Activated B cell treated with CpG ODN at 0.5 μM for 24 hours (primary cell): ENCODE data around the gene FAM210A. TPM values are rescaled to one million over a fixed set of nuclear protein-coding genes. Genes with fewer than 3 reads are reported as not detected.
"Not testable (repeated sequence)": the region's sequence is repeated elsewhere in the genome, so short reads cannot be mapped to it uniquely, and the experiment has no call there.

Experiments used
- ATAC-seq: fragments of 200-7000 bp; cut with Tn5 transposase; one replicate; pipeline ENCODE4 v1.10.0; 2021; ENCODE audit warnings: low read depth, mild to moderate bottlenecking, moderate library complexity
- CTCF ChIA-PET: fragments of 350-600 bp; sonication (Branson Sonifier 250); formaldehyde crosslinking; loops from one replicate; lab custom pipeline; 2021; ENCODE audit warnings: antibody characterized with exemption; lab: Charles Lee
- POLR2A ChIA-PET: fragments of 350-600 bp; sonication (Branson Sonifier 250); formaldehyde crosslinking; loops from one replicate; lab custom pipeline; 2021; ENCODE audit warnings: antibody characterized with exemption; lab: Charles Lee
- DNase-seq: peaks from one replicate; pipeline ENCODE4 v3.0.0; 2022
- H3K27ac Mint-ChIP-seq: one replicate; pipeline ENCODE4 v1.8.0; 2020; ENCODE audit warnings: mixed read lengths
- H3K27me3 Mint-ChIP-seq: one replicate; pipeline ENCODE4 v1.8.0; 2021; ENCODE audit warnings: mixed read lengths
- H3K36me3 Mint-ChIP-seq: one replicate; pipeline ENCODE4 v1.8.0; 2021; ENCODE audit warnings: low read depth, mixed read lengths
- H3K4me1 Mint-ChIP-seq: one replicate; pipeline ENCODE4 v1.8.0; 2021; ENCODE audit warnings: mixed read lengths
- H3K4me3 Mint-ChIP-seq: one replicate; pipeline ENCODE4 v1.8.0; 2020; ENCODE audit warnings: mild to moderate bottlenecking, mixed read lengths
- H3K9me3 Mint-ChIP-seq: one replicate; pipeline ENCODE4 v1.8.0; 2020; ENCODE audit warnings: mixed read lengths
- intact Hi-C: fragments of 100-400 bp; cut with micrococcal nuclease; formaldehyde crosslinking; loops from one replicate; pipeline ENCODE4 v1.15.1; 2024
- total RNA-seq: library from RNA; stranded (reverse); gene quantifications from 2 replicates; pipeline ENCODE4 v1.2.3, GENCODE V29; 2022
- TF ChIP-seq, protein P1 (sequence below): fragments of 200-600 bp; IDR thresholded peaks from one replicate; pipeline ENCODE4 v1.8.0; 2022; ENCODE audit warnings: antibody characterized with exemption, mild to moderate bottlenecking

Gene FAM210A
- total RNA-seq, 1 donor from 2014 or later: 12.6 TPM

DNA sequence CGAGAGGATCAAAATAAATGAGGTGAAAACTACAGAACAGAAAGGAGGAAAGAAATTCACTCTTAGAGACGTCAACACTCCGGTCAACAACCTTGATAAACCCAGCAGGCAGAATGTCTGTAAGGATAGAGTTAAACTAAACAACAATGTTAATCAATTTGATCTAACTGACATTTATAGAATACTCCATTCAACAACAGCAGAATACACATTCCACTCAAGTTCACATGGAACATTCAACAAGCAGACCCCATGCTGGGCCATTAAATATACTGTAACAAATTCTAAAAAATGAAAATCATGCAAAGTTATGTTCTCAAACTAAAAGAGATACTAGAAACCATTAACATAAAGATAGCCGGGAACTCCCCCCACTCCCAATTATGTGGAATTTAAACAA is 41.8 kb downstream of the FAM210A start:
- H3K4me3 Mint-ChIP-seq: no peak overlapping the region
- DNase-seq (no peak), ATAC-seq (no peak)
- H3K9me3 Mint-ChIP-seq: no peaks in the 10 kb centered on the region
- TF ChIP-seq, protein P1, sequence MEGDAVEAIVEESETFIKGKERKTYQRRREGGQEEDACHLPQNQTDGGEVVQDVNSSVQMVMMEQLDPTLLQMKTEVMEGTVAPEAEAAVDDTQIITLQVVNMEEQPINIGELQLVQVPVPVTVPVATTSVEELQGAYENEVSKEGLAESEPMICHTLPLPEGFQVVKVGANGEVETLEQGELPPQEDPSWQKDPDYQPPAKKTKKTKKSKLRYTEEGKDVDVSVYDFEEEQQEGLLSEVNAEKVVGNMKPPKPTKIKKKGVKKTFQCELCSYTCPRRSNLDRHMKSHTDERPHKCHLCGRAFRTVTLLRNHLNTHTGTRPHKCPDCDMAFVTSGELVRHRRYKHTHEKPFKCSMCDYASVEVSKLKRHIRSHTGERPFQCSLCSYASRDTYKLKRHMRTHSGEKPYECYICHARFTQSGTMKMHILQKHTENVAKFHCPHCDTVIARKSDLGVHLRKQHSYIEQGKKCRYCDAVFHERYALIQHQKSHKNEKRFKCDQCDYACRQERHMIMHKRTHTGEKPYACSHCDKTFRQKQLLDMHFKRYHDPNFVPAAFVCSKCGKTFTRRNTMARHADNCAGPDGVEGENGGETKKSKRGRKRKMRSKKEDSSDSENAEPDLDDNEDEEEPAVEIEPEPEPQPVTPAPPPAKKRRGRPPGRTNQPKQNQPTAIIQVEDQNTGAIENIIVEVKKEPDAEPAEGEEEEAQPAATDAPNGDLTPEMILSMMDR: no peak
- POLR2A ChIA-PET: no interaction called here
- no peak overlapping the region for H3K27ac Mint-ChIP-seq
- no peaks in the 10 kb centered on the region for H3K27me3 Mint-ChIP-seq
- H3K36me3 Mint-ChIP-seq: peaks cover 20% of the 10 kb centered on the region
- H3K4me1 Mint-ChIP-seq: peaks cover 12% of the 10 kb centered on the region
- CTCF ChIA-PET: no interaction called here
- intact Hi-C loops: no loop called here

DNA sequence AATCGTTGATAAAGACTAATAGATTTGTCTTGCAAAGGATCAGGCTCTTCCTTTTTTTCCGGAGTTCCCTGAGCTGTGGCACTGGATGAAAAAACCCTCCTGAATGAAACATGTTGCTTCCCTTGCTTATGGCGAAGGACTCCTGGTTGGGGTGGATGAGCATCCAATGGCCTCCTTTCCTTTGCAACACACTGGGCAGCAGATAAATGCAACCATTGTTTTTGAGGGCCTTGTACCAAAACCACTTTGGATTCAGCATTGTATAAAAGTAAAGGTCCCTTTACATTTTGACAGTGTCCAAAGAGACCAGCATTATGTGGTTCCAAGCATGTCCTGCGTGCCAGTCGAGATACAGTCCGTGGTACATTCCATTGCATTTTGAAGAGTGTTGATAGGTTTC is 44.7 kb downstream of the FAM210A start:
- TF ChIP-seq, protein P1: no peak
- no peak for DNase-seq
- H3K27me3 Mint-ChIP-seq: no peaks in the 10 kb centered on the region
- H3K4me1 Mint-ChIP-seq: peaks cover 16% of the 10 kb centered on the region
- no peak overlapping the region for H3K27ac Mint-ChIP-seq
- H3K9me3 Mint-ChIP-seq: no peaks in the 10 kb centered on the region
- intact Hi-C loops: no loop called here
- ChIA-PET POLR2A (no interaction called here), CTCF (no interaction called here)
- no peak for ATAC-seq
- H3K36me3 Mint-ChIP-seq: peaks cover 19% of the 10 kb centered on the region
- no peak overlapping the region for H3K4me3 Mint-ChIP-seq

DNA sequence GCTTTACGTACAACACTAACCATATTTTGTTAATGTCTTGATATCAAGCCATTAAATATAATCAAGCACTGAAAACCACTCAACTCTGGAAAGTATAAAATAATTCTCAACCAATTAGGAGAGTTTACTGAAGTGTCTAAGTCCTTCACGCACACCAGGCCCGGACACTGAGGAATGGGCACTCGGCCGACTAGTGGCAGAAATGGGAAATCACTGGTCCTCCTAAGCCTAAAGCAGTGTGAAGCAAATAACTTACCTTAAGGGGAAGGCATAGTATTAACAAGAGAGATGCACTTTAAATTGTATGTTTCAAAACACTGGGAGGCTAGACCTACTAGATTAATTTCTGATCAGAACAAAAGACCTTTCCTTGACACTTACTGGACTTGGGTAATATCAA is 45.7 kb downstream of the FAM210A start:
- TF ChIP-seq, protein P1: no peak
- ChIA-PET CTCF (no interaction called here), POLR2A (no interaction called here)
- H3K4me3 Mint-ChIP-seq: no peak overlapping the region
- H3K27ac Mint-ChIP-seq: no peak overlapping the region
- intact Hi-C loops: no loop called here
- DNase-seq (no peak), ATAC-seq (no peak)
- no peaks in the 10 kb centered on the region for H3K27me3 Mint-ChIP-seq
- H3K36me3 Mint-ChIP-seq: peaks cover 19% of the 10 kb centered on the region
- H3K9me3 Mint-ChIP-seq: no peaks in the 10 kb centered on the region
- H3K4me1 Mint-ChIP-seq: peaks cover 18% of the 10 kb centered on the region

DNA sequence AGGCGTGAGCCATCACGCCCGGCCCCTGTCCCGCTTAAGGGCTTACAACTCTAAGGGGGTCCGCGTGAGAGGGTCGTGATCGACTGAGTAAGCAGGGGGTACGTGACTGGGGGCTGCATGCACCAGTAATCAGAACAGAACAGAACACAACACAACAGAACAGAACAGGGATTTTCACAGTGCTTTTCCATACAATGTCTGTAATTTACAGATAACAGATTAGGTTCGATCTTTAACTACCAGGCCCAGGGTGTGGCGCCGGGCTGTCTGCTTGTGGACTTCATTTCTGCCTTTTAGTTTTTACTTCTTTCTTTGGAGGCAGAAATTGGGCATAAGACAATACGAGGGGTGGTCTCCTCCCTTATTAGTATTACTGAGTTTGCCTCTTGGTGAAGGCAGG is 49.0 kb downstream of the FAM210A start:
- peaks cover 16% of the 10 kb centered on the region for H3K4me1 Mint-ChIP-seq
- H3K27ac Mint-ChIP-seq, H3K27me3 Mint-ChIP-seq, ATAC-seq, POLR2A ChIA-PET, intact Hi-C loops, CTCF ChIA-PET, H3K9me3 Mint-ChIP-seq, DNase-seq, H3K4me3 Mint-ChIP-seq: not testable (repeated sequence)
- H3K36me3 Mint-ChIP-seq: peaks cover 19% of the 10 kb centered on the region

DNA sequence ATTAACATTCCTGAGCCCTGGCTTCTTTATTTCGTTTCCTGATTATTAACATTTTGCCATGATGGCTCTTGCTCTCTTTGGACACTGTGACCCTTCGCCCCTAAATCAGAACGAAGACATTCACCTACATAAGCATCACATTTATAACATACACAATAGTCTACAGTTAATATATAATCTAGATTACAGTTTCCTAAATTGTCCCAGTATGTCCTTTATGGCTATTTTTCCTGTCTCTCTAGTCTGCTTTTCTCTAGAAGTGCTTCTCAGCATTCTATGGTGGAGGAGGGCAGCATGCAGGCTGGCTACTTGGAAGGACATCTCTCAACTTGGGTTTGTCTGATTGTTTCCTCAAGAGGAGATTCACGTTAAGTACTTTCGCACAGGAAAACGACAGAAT is 49.9 kb downstream of the FAM210A start:
- Mint-ChIP-seq H3K4me3 (no peak overlapping the region), H3K27me3 (no peaks in the 10 kb centered on the region), H3K4me1 (peaks cover 16% of the 10 kb centered on the region), H3K27ac (peak overlapping the region; percentile 41), H3K9me3 (no peaks in the 10 kb centered on the region), H3K36me3 (peaks cover 16% of the 10 kb centered on the region)
- TF ChIP-seq, protein P1: no peak
- ChIA-PET CTCF (no interaction called here), POLR2A (no interaction called here)
- intact Hi-C loops: no loop called here
- no peak for DNase-seq
- no peak for ATAC-seq

DNA sequence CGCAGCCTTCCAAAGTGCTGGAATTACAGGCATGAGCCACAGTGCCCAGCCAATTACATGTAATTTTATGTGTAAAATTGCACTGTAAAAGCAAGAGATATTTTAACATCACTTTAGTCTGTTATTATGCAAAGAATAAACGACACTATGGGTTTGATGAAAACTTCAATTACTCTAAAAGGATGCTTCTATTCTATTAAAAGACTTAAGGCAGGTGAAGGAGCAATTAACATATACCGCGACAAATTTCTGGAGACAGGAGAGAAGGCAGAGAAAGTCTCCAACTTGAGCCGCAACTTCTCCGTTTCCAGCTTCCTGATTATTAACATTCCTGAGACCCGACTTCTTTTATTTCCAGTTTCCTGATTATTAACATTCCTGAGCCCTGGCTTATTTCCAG is 53.7 kb downstream of the FAM210A start:
- Mint-ChIP-seq H3K27me3 (no peaks in the 10 kb centered on the region), H3K4me3 (no peak overlapping the region), H3K4me1 (peaks cover 2% of the 10 kb centered on the region), H3K9me3 (no peaks in the 10 kb centered on the region), H3K36me3 (peaks cover 20% of the 10 kb centered on the region), H3K27ac (no peak overlapping the region)
- TF ChIP-seq, protein P1: no peak
- ATAC-seq (no peak), DNase-seq (no peak)
- CTCF ChIA-PET: no interaction called here
- intact Hi-C loops: loop anchor here (1.0 kb wide), 1 partner anchor 114 kb away; no protein-coding TSS in a partner anchor
- POLR2A ChIA-PET: no interaction called here
